GM12875 (cell line): ENCODE results near the gene EVL.

Experiments used
- H3K4me3 ChIP-seq: one replicate; pipeline ENCODE4 v1.5.1; 2011; ENCODE audit warnings: low read depth, low read length, control low read depth
- TF ChIP-seq, protein P1 (sequence below): IDR thresholded peaks from 2 replicates; pipeline ENCODE4 v1.5.1; 2011; ENCODE audit warnings: low read depth, mild to moderate bottlenecking, control low read depth, inconsistent platforms, low read length, moderate library complexity, borderline replicate concordance; ENCODE audit not compliant: insufficient read depth

The EVL gene

DNA sequence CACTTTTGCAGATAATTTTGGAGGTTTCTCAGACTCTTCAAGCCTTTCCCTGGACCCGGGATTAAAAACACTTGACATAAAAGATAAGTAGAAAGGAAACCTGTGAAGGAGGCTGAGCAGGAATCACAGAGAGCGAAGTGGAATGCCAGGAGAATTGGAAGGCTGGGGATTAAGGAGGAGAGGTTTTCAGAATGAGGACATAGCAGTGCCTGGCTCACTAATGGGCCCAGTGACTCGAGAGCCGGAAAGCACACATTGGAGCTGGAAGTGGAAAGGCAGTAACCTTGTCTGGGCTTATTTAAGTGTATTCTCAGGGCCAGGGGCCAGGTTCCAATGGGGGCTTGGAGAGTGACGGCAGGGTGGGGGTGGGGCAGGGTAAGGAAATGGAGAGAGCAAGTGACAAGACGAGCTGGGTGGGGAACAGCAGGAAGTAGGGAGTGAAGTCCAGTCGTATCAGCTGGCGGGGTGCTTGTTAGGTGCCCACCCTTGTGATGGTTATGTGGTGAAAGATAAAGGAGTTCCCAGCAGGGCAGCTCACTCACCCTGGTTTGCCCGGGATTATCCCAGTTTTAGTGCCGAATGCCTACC, 13.1 kb downstream of the EVL start:
- H3K4me3 ChIP-seq = no peak overlapping the region
- TF ChIP-seq, protein P1, sequence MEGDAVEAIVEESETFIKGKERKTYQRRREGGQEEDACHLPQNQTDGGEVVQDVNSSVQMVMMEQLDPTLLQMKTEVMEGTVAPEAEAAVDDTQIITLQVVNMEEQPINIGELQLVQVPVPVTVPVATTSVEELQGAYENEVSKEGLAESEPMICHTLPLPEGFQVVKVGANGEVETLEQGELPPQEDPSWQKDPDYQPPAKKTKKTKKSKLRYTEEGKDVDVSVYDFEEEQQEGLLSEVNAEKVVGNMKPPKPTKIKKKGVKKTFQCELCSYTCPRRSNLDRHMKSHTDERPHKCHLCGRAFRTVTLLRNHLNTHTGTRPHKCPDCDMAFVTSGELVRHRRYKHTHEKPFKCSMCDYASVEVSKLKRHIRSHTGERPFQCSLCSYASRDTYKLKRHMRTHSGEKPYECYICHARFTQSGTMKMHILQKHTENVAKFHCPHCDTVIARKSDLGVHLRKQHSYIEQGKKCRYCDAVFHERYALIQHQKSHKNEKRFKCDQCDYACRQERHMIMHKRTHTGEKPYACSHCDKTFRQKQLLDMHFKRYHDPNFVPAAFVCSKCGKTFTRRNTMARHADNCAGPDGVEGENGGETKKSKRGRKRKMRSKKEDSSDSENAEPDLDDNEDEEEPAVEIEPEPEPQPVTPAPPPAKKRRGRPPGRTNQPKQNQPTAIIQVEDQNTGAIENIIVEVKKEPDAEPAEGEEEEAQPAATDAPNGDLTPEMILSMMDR = no peak

DNA sequence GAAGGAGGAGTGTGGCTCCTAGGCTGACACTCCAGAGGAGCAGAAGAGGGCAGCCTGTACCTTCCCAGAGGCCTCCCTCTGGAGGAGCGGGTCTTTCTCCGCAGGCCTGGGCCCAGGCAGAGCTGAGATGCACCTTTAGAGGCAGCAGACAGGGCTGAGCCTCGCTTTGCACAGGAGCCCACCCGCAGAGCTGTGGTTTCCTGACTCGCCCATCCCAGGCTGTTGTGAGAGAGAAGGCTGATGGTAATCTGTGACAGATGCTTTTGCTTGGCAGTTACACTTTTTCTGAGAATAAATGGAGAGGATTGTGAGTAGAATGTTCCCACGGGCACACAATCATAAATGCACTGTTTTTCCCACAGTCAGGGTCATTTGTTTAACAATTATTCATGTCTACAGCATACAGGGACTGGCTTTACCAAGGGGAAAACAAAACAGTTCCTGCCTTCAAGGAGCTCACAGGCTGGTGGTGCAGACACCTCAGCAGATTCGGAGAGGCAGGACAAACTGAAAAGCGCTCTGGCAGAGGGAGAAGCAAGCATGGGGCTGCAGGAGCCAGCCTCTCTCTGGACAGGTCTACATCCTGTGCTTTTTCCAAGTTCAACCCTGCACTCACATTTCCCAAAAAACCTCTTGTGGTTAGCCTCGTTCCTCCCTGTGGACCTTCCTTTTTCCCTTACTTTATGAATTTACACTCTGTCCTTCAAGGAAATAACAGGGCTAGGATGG, 13.9 kb downstream of the EVL start:
- no peak overlapping the region for H3K4me3 ChIP-seq
- TF ChIP-seq, protein P1 = no peak

DNA sequence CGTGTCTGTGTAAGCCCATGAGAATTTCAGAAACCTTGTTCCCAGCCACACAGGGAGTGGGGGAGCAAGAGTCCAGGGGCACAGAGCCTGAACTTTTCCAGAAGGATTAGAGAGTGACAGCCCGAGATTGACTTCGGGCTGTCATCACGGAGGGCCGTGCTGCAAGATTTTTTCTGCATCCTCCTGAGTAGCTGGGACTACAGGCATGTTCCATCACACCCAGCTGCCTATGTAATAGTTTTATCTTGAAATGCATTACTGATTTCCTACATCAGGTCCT, 14.4 kb downstream of the EVL start:
- no peak overlapping the region for H3K4me3 ChIP-seq
- TF ChIP-seq, protein P1 = no peak

DNA sequence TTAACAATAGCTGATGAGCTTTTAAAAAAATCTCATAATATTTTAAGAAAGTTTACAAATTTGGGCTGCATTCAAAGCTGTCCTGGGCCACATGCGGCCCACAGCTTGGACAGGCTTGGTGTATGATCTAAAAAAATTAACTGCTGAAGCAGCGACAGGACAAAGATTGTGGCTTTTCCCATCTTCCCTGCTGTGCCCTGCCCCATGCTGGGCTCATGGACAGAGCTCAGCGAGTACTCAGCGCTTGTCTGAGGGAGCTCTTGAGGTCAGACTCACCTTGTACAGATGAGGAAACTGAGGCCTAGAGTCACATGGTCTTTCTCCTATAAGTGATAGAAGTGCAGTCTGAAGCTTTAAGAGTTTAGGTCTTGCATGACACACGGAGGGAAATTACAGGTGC, 15.0 kb downstream of the EVL start:
- H3K4me3 ChIP-seq = no peak overlapping the region
- TF ChIP-seq, protein P1 = no peak

DNA sequence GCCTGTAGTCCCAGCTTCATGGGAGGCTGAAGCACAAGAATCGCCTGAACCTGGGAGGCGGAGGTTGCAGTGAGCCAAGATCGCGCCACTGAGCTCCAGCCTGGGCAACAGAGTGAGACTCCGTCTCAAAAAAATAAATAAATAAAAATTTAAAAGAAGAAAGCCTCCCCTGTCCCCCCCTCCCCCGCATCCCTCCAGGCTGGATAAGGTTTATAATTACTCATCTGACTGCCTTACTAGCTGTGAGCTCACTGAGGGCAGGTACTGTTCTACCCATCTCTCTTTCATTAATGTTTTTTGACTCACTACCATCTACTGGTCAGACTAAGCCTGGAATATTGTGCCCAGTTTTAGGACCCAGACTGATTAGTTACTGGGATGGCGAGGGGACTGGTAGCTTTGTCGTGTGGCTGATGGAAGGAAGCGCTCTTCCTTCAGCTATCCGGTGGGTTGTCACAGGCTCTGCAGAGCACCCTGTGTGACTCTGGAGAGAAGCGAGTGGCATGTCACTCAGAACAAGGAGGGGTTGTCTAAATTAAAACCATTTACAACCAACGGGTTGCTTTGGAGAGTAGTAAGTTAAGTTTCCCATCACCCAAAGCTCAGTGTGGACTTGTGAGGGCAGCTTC, 16.9 kb downstream of the EVL start:
- TF ChIP-seq, protein P1 = no peak
- no peak overlapping the region for H3K4me3 ChIP-seq

DNA sequence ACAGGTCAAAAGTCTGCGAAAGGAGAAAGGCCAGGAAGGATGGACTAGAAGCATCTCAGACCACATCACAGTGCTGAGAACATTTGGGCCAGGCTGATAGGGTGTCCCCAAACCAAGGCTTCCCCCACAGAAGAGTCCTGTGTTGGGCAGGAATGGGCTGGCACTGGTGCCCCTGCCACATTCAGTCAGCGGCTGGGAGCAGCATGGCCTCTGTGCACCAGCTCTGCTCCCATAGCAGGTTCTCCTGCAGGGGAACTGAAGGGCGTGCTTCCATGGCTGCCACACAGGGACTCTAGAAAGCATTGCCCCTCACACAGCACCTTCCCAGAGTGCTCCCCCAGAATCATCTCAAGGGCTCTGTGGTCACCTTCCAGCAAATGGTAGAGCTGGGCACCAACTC, 17.5 kb downstream of the EVL start:
- TF ChIP-seq, protein P1 = no peak
- H3K4me3 ChIP-seq = no peak overlapping the region

DNA sequence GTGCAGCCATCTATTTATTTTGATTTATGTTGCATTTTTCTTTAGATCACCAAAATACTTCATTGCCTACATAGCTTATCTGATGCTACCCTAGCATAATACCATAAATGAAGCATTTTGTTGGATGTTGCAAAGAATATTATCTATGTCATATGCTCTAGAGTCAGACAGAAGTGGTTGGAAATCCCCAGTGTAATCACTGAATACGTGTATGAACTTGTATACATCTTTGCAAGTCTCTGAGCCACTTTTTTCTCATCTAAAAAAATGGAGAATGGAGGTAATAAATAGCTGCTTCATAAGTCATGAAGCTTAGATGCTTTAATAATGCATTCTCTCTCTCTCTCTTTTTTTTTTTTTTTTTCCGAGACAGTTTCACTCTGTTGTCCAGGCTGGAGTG, 18.5 kb downstream of the EVL start:
- H3K4me3 ChIP-seq = no peak overlapping the region
- TF ChIP-seq, protein P1 = no peak
